HL-60 (cell line): ENCODE data around the gene KCNH8.

ENCODE experiments used
- GABPA ChIP-seq: IDR thresholded peaks from 2 replicates; pipeline ENCODE4 v1.6.1; 2012; ENCODE audit warnings: low read depth
- POLR2AphosphoS5 ChIP-seq: IDR thresholded peaks from 2 replicates; pipeline ENCODE4 v1.6.1; 2012; ENCODE audit warnings: low read depth
- TF ChIP-seq, protein P1 (sequence below): IDR thresholded peaks from one replicate; pipeline ENCODE4 v1.5.1; 2011; ENCODE audit warnings: low read length, control low read depth, inconsistent platforms; ENCODE audit not compliant: insufficient read depth
- TF ChIP-seq, protein P2 (sequence below): IDR thresholded peaks from 2 replicates; pipeline ENCODE4 v1.6.1; 2012; ENCODE audit warnings: low read depth; ENCODE audit not compliant: insufficient replicate concordance

DNA sequence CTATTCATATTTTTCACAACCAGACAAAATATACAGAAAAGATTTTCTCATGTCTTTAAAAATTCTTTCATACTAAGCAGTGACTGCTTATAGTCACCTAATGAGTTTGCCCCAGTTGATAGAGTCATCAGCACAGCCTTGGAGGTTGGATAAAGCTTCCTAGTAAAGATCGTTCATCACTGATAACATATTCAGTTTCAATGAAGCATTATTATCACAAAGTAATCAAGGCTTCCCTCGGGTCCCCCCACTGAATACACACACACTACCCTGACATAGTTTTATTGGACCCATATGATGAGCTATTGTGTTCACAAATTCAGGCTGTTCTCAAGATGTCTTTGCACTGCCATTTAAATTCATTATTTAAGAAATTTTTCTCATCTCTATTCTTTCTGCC, 297.8 kb downstream of the KCNH8 start:
- TF ChIP-seq POLR2AphosphoS5 (no peak), GABPA (no peak)
- TF ChIP-seq, protein P1, sequence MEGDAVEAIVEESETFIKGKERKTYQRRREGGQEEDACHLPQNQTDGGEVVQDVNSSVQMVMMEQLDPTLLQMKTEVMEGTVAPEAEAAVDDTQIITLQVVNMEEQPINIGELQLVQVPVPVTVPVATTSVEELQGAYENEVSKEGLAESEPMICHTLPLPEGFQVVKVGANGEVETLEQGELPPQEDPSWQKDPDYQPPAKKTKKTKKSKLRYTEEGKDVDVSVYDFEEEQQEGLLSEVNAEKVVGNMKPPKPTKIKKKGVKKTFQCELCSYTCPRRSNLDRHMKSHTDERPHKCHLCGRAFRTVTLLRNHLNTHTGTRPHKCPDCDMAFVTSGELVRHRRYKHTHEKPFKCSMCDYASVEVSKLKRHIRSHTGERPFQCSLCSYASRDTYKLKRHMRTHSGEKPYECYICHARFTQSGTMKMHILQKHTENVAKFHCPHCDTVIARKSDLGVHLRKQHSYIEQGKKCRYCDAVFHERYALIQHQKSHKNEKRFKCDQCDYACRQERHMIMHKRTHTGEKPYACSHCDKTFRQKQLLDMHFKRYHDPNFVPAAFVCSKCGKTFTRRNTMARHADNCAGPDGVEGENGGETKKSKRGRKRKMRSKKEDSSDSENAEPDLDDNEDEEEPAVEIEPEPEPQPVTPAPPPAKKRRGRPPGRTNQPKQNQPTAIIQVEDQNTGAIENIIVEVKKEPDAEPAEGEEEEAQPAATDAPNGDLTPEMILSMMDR, result no peak
- TF ChIP-seq, protein P2, sequence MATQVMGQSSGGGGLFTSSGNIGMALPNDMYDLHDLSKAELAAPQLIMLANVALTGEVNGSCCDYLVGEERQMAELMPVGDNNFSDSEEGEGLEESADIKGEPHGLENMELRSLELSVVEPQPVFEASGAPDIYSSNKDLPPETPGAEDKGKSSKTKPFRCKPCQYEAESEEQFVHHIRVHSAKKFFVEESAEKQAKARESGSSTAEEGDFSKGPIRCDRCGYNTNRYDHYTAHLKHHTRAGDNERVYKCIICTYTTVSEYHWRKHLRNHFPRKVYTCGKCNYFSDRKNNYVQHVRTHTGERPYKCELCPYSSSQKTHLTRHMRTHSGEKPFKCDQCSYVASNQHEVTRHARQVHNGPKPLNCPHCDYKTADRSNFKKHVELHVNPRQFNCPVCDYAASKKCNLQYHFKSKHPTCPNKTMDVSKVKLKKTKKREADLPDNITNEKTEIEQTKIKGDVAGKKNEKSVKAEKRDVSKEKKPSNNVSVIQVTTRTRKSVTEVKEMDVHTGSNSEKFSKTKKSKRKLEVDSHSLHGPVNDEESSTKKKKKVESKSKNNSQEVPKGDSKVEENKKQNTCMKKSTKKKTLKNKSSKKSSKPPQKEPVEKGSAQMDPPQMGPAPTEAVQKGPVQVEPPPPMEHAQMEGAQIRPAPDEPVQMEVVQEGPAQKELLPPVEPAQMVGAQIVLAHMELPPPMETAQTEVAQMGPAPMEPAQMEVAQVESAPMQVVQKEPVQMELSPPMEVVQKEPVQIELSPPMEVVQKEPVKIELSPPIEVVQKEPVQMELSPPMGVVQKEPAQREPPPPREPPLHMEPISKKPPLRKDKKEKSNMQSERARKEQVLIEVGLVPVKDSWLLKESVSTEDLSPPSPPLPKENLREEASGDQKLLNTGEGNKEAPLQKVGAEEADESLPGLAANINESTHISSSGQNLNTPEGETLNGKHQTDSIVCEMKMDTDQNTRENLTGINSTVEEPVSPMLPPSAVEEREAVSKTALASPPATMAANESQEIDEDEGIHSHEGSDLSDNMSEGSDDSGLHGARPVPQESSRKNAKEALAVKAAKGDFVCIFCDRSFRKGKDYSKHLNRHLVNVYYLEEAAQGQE, result no peak
